PFSK-1 (cell line): ENCODE measurements around the gene GPR137B.

ENCODE experiments used
- FOXP2 ChIP-seq: optimal IDR thresholded peaks from 2 replicates; pipeline ENCODE3; 2011; ENCODE audit warnings: borderline replicate concordance, control low read depth, inconsistent platforms; ENCODE audit not compliant: insufficient read depth; ENCODE audit errors: extremely low read length, extremely low read depth
- POLR2AphosphoS5 ChIP-seq: IDR thresholded peaks from 2 replicates; pipeline ENCODE4 v1.6.1; 2012; ENCODE audit warnings: low read depth, mild to moderate bottlenecking, control low read depth, low read length, moderate library complexity
- REST ChIP-seq, 2 experiments: IDR thresholded peaks; 2 replicates each; pipeline versions ENCODE4 v1.6.1 to v1.8.0; 2011 to 2012; ENCODE audit warnings: low read depth in 2 of 2, low read length in 2 of 2, control low read depth in 1 of 2, inconsistent platforms in 1 of 2, mild to moderate bottlenecking in 1 of 2, moderate library complexity in 1 of 2; ENCODE audit not compliant: insufficient read depth in 1 of 2
- SIN3A ChIP-seq: IDR thresholded peaks from 2 replicates; pipeline ENCODE4 v1.6.1; 2012; ENCODE audit warnings: mild to moderate bottlenecking, low read length, moderate library complexity, borderline replicate concordance; ENCODE audit not compliant: insufficient read depth
- TAF1 ChIP-seq: IDR thresholded peaks from 2 replicates; pipeline ENCODE4 v1.6.1; 2012; ENCODE audit warnings: low read length, control low read depth, borderline replicate concordance; ENCODE audit not compliant: insufficient read depth

GPR137B gene

GRCh38 chr1:236154126-236154525 is 11.8 kb downstream of the GPR137B start:
- no peak for TF ChIP-seq FOXP2
- TF ChIP-seq TAF1 = no peak
- no peak for TF ChIP-seq POLR2AphosphoS5
- no peak for TF ChIP-seq SIN3A
- TF ChIP-seq REST (IDR thresholded peaks at IDR 0.05; ENCODE audit: insufficient read depth in 1 of 2, low read depth in 2 of 2, low read length in 2 of 2) = no peak

GRCh38 chr1:236154671-236155398 is 12.5 kb downstream of the GPR137B start:
- no peak for TF ChIP-seq SIN3A
- no peak for TF ChIP-seq REST (IDR thresholded peaks at IDR 0.05; ENCODE audit: insufficient read depth in 1 of 2, low read depth in 2 of 2, low read length in 2 of 2)

- TF ChIP-seq POLR2AphosphoS5 (no peak), SIN3A (no peak), TAF1 (no peak), REST (IDR thresholded peaks at IDR 0.05; ENCODE audit: insufficient read depth in 1 of 2, low read depth in 2 of 2, low read length in 2 of 2) (no peak), FOXP2 (no peak)
Measured at GRCh38 chr1:236155399-236155767, 13.0 kb downstream of the GPR137B start.

GRCh38 chr1:236155841-236156503 is 13.6 kb downstream of the GPR137B start:
- no peak for TF ChIP-seq REST (IDR thresholded peaks at IDR 0.05; ENCODE audit: insufficient read depth in 1 of 2, low read depth in 2 of 2, low read length in 2 of 2)
- TF ChIP-seq FOXP2 = no peak
- TF ChIP-seq TAF1 = no peak
- no peak for TF ChIP-seq SIN3A
- no peak for TF ChIP-seq POLR2AphosphoS5
